GM12878 (cell line): Measurements from ENCODE around the gene TRPM3. TPM values are rescaled to one million over a fixed set of nuclear protein-coding genes. Genes with fewer than 3 reads are reported as not detected.

Experiments used
- ATAC-seq: fragments of 200-7000 bp; cut with Tn5 transposase; 3 replicates; pipeline ENCODE4 v1.9.1; 2020; ENCODE audit warnings: mild to moderate bottlenecking, moderate library complexity
- BruUV-seq: library from RNA; stranded (reverse); fragments of 400-500 nt; replicated peaks from 2 replicates; lab custom pipeline; 2021; lab: Mats Ljungman, UMichigan
- CTCF ChIA-PET: fragments of 300-600 bp; sonication (Branson Sonifier 250); formaldehyde crosslinking; extraction: SDS; loops from one replicate; lab custom pipeline; 2021; ENCODE audit warnings: inconsistent platforms; lab: Yijun Ruan, JAX
- POLR2A ChIA-PET: fragments of 350-600 bp; formaldehyde crosslinking; extraction: SDS; loops from one replicate; lab custom pipeline; 2021; ENCODE audit warnings: inconsistent platforms; lab: Charles Lee
- RAD21 ChIA-PET: fragments of 300-600 bp; sonication (Branson Sonifier 250); formaldehyde crosslinking; loops from one replicate; lab custom pipeline; 2023; ENCODE audit warnings: antibody characterized with exemption; ENCODE audit not compliant: unreplicated experiment; lab: Charles Lee
- SMC1A ChIA-PET: fragments of 300-600 bp; sonication (Branson Sonifier 250); formaldehyde crosslinking; loops from one replicate; lab custom pipeline; 2023; ENCODE audit not compliant: unreplicated experiment, uncharacterized antibody; lab: Charles Lee
- DNase-seq: peaks from one replicate; pipeline ENCODE4 v3.0.0-alpha.2; 2011; ENCODE audit warnings: low read depth, low spot score
- FAIRE-seq: peaks from 3 replicates; lab custom pipeline; 2011; peaks lifted over from hg19 to GRCh38; lab: Jason Lieb, UNC
- H2AFZ ChIP-seq: 2 replicates; pipeline ENCODE4 v1.6.0; 2011; ENCODE audit warnings: low read depth, low read length, control low read depth; ENCODE audit not compliant: control insufficient read depth
- H3K27ac ChIP-seq: 2 replicates; pipeline ENCODE4 v1.5.1; 2011; ENCODE audit warnings: control low read depth; ENCODE audit not compliant: control insufficient read depth, insufficient read depth
- H3K27me3 ChIP-seq, 2 experiments: replicated peaks in 1 of 2; 2 replicates each; pipeline versions ENCODE4 v1.6.0 to v1.6.1; 2011; ENCODE audit warnings: low read length in 1 of 2; ENCODE audit not compliant: control insufficient read depth in 2 of 2, insufficient read depth in 2 of 2
- H3K36me3 ChIP-seq, 2 experiments: 2 replicates each; pipeline ENCODE4 v1.5.1; 2011; ENCODE audit warnings: low read length in 1 of 2; ENCODE audit not compliant: control insufficient read depth in 2 of 2, insufficient read depth in 2 of 2
- H3K4me1 ChIP-seq: 2 replicates; pipeline ENCODE4 v1.6.1; 2011; ENCODE audit warnings: mild to moderate bottlenecking, low read length, moderate library complexity, mixed read lengths; ENCODE audit not compliant: control insufficient read depth, insufficient read depth
- H3K4me2 ChIP-seq: 2 replicates; pipeline ENCODE4 v1.6.0; 2011; ENCODE audit warnings: control low read depth; ENCODE audit not compliant: control insufficient read depth, insufficient read depth
- H3K4me3 ChIP-seq: fragments of 200-600 bp; sonication (generic); 2 replicates; pipeline ENCODE4 v1.5.1; 2016
- H3K79me2 ChIP-seq: 2 replicates; pipeline ENCODE4 v1.6.0; 2011; ENCODE audit warnings: low read length; ENCODE audit not compliant: control insufficient read depth, insufficient read depth
- H3K9ac ChIP-seq: 2 replicates; pipeline ENCODE4 v1.8.0; 2011; ENCODE audit warnings: low read length, control low read depth, mixed read lengths; ENCODE audit not compliant: control insufficient read depth, insufficient read depth
- H3K9me3 ChIP-seq: replicated peaks from 3 replicates; pipeline ENCODE4 v1.5.1; 2011; ENCODE audit warnings: mild to moderate bottlenecking, low read length; ENCODE audit not compliant: control insufficient read depth, insufficient read depth
- H4K20me1 ChIP-seq: 2 replicates; pipeline ENCODE4 v1.6.0; 2011; ENCODE audit not compliant: control insufficient read depth, insufficient read depth
- ATF7 ChIP-seq: fragments of 450-650 bp; IDR thresholded peaks from 2 replicates; pipeline ENCODE4 v1.6.1; 2016; ENCODE audit warnings: low read depth, mild to moderate bottlenecking
- CHD4 ChIP-seq: fragments of 200-600 bp; sonication (generic); IDR thresholded peaks from 2 replicates; pipeline ENCODE4 v1.6.1; 2016; ENCODE audit warnings: mild to moderate bottlenecking
- MTA2 ChIP-seq: fragments of 450-650 bp; IDR thresholded peaks from 2 replicates; pipeline ENCODE4 v1.6.1; 2016; ENCODE audit warnings: low read depth, mild to moderate bottlenecking, moderate library complexity
- NR2C1 ChIP-seq: fragments of 450-650 bp; IDR thresholded peaks from 2 replicates; pipeline ENCODE4 v1.6.1; 2017; ENCODE audit warnings: antibody characterized with exemption, mild to moderate bottlenecking, moderate library complexity
- NR2F1 ChIP-seq: fragments of 450-650 bp; conservative IDR thresholded peaks from 2 replicates; pipeline ENCODE4 v1.6.1; 2017; ENCODE audit warnings: mild to moderate bottlenecking
- PAX5 ChIP-seq: IDR thresholded peaks from 2 replicates; pipeline ENCODE4 v1.6.1; 2011; ENCODE audit warnings: low read depth, low read length, borderline replicate concordance
- PKNOX1 ChIP-seq: fragments of 450-650 bp; IDR thresholded peaks from 2 replicates; pipeline ENCODE4 v1.6.1; 2016; ENCODE audit warnings: mild to moderate bottlenecking
- RELA ChIP-seq: fragments of 450-650 bp; IDR thresholded peaks from 2 replicates; pipeline ENCODE4 v1.8.0; 2014; ENCODE audit warnings: borderline replicate concordance; ENCODE audit not compliant: partially characterized antibody
- SIN3A ChIP-seq: IDR thresholded peaks from 2 replicates; pipeline ENCODE4 v1.6.1; 2012; ENCODE audit warnings: low read depth, low read length, improper control_type of control experiment
- SMAD1 ChIP-seq: fragments of 450-650 bp; IDR thresholded peaks from 2 replicates; pipeline ENCODE4 v1.6.1; 2018; ENCODE audit warnings: mild to moderate bottlenecking, low read depth; ENCODE audit not compliant: partially characterized antibody
- SMARCA5 ChIP-seq: fragments of 450-650 bp; IDR thresholded peaks from 2 replicates; pipeline ENCODE4 v1.6.1; 2017; ENCODE audit warnings: mild to moderate bottlenecking
- STAT3 ChIP-seq: IDR thresholded peaks from 2 replicates; pipeline ENCODE4 v1.6.1; 2011; ENCODE audit warnings: low read depth, low read length, improper control_type of control experiment
- TARDBP ChIP-seq: IDR thresholded peaks from 2 replicates; pipeline ENCODE4 v1.6.1; 2016; ENCODE audit warnings: borderline replicate concordance
- TBL1XR1 ChIP-seq: IDR thresholded peaks from 2 replicates; pipeline ENCODE4 v1.6.1; 2012; ENCODE audit warnings: low read depth, low read length, improper control_type of control experiment
- YBX1 ChIP-seq: fragments of 450-650 bp; IDR thresholded peaks from 2 replicates; pipeline ENCODE4 v1.6.1; 2016; ENCODE audit warnings: antibody characterized with exemption
- ZBTB4 ChIP-seq: fragments of 450-650 bp; formaldehyde crosslinking; IDR thresholded peaks from 2 replicates; pipeline ENCODE4 v1.4.0; 2022; ENCODE audit warnings: mild to moderate bottlenecking, moderate library complexity
- WGBS: methylation state at CpG from one replicate; pipeline ENCODE4 v1.1.6; 2016; ENCODE audit warnings: low lambda C conversion rate; ENCODE audit not compliant: insufficient replicate concordance, insufficient coverage; ENCODE audit errors: missing lambda C conversion rate; 5-methylcytosine and 5-hydroxymethylcytosine counted together
- in situ Hi-C: fragments of 300-500 bp; cut with MboI; formaldehyde crosslinking; loops from 9 replicates; pipeline ENCODE4 v1.14.3; 2018; ENCODE audit warnings: mixed read lengths
- intact Hi-C: fragments of 100-400 bp; cut with micrococcal nuclease; formaldehyde crosslinking; loops from one replicate; pipeline ENCODE4 v1.14.2; 2022; ENCODE audit not compliant: unreplicated experiment
- polyA plus RNA-seq, 11 experiments: library from polyadenylated mRNA; depleted of rRNA in 4 of 11; unstranded in 6 of 11; stranded (reverse) in 5 of 11; fragments of >200 nt; fragmentation: Nextera tagmentation in 4 of 11; fragmentation: Illumina TruSeq in 1 of 11; extraction: Ambion mirVana in 4 of 11; extraction: Trizol in 1 of 11; gene quantifications; 1 replicate in 1 of 11; 2 replicates in 10 of 11; pipeline versions ENCODE4 v1.2.1 to v1.2.3, GENCODE V29; 2011 to 2016; ENCODE audit warnings: inconsistent platforms in 2 of 11, missing spikeins in 2 of 11, low read depth in 1 of 11
- total RNA-seq, 4 experiments: library from RNA; depleted of rRNA in 3 of 4; stranded (reverse); fragments of >200 nt in 3 of 4; fragmentation: Illumina TruSeq in 1 of 4; extraction: Trizol in 1 of 4; gene quantifications; 2 replicates each; pipeline versions ENCODE4 v1.2.1 to v1.2.3, GENCODE V29; 2013 to 2021
- TF ChIP-seq, protein P1 (sequence below): fragments of 450-650 bp; conservative IDR thresholded peaks from 2 replicates; pipeline ENCODE4 v1.6.1; 2017; ENCODE audit warnings: mild to moderate bottlenecking, moderate library complexity
- TF ChIP-seq, protein P2 (sequence below): IDR thresholded peaks from 2 replicates; pipeline ENCODE4 v1.6.1; 2012; ENCODE audit warnings: low read depth, low read length, improper control_type of control experiment

TRPM3 gene
- total and polyA plus RNA-seq, 10 of the 15 experiments (the other 5 are each of a cell fraction or from before 2014, with no cell fraction given): not detected

DNA sequence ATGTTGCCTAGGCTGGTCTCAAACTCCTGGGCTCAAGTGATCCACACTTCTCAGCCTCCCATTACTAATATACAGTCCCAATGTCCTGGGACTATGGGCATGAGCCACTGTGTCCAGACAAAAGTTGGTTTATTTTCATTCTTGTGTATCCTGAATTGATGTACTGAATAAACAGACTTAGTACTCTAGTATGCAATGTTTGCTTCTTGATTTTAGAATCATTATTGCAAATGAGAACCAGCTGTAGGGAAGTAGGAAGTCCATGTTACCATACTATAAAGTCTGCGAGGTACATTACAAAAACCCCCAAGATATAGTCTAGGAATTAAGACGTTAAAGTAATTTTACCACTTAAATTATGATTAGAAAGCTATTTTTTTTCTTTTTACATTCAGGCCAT is 372.4 kb downstream of the TRPM3 start:
- in situ Hi-C loops: no loop called here
- 23% methylated on average over 2 of the region's 2 CpGs for WGBS
- Histone ChIP-seq H3K27ac (no peak overlapping the region), H3K79me2 (no peaks in the 10 kb centered on the region), H3K4me1 (no peaks in the 10 kb centered on the region), H4K20me1 (no peaks in the 10 kb centered on the region), H3K9ac (no peak overlapping the region), H3K4me3 (no peak overlapping the region), H3K9me3 (no peaks in the 10 kb centered on the region), H3K4me2 (no peak overlapping the region), H2AFZ (no peak overlapping the region), H3K27me3 (no peaks in the 10 kb centered on the region), H3K36me3 (no peaks in the 10 kb centered on the region)
- DNase-seq: no peak
- no peak for TF ChIP-seq CHD4
- TF ChIP-seq RELA: no peak
- no peak for TF ChIP-seq NR2F1
- TF ChIP-seq SMARCA5: no peak
- no peak for TF ChIP-seq STAT3
- no peak for TF ChIP-seq PKNOX1
- TF ChIP-seq MTA2: no peak
- TF ChIP-seq, protein P1, sequence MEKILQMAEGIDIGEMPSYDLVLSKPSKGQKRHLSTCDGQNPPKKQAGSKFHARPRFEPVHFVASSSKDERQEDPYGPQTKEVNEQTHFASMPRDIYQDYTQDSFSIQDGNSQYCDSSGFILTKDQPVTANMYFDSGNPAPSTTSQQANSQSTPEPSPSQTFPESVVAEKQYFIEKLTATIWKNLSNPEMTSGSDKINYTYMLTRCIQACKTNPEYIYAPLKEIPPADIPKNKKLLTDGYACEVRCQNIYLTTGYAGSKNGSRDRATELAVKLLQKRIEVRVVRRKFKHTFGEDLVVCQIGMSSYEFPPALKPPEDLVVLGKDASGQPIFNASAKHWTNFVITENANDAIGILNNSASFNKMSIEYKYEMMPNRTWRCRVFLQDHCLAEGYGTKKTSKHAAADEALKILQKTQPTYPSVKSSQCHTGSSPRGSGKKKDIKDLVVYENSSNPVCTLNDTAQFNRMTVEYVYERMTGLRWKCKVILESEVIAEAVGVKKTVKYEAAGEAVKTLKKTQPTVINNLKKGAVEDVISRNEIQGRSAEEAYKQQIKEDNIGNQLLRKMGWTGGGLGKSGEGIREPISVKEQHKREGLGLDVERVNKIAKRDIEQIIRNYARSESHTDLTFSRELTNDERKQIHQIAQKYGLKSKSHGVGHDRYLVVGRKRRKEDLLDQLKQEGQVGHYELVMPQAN: no peak
- TF ChIP-seq SMAD1: no peak
- TF ChIP-seq TBL1XR1: no peak
- TF ChIP-seq, protein P2, sequence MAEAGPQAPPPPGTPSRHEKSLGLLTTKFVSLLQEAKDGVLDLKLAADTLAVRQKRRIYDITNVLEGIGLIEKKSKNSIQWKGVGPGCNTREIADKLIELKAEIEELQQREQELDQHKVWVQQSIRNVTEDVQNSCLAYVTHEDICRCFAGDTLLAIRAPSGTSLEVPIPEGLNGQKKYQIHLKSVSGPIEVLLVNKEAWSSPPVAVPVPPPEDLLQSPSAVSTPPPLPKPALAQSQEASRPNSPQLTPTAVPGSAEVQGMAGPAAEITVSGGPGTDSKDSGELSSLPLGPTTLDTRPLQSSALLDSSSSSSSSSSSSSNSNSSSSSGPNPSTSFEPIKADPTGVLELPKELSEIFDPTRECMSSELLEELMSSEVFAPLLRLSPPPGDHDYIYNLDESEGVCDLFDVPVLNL: no peak
- TF ChIP-seq SIN3A: no peak
- no peak for TF ChIP-seq TARDBP
- TF ChIP-seq PAX5: no peak
- TF ChIP-seq ATF7: no peak
- no peak for TF ChIP-seq YBX1
- no peak for TF ChIP-seq NR2C1
- TF ChIP-seq ZBTB4: no peak
- SMC1A ChIA-PET: interaction anchor here (0.6 kb wide), 1 partner anchor 200 kb away, joined by 4 read pairs; no protein-coding TSS in a partner anchor
- POLR2A ChIA-PET: no interaction called here
- CTCF ChIA-PET: no interaction called here
- no peak for FAIRE-seq
- BruUV-seq: no TSS peak
- RAD21 ChIA-PET: no interaction called here
- intact Hi-C loops: no loop called here
- ATAC-seq: no peak
